ENCODE measurements around the gene CAMK2B.

DNA sequence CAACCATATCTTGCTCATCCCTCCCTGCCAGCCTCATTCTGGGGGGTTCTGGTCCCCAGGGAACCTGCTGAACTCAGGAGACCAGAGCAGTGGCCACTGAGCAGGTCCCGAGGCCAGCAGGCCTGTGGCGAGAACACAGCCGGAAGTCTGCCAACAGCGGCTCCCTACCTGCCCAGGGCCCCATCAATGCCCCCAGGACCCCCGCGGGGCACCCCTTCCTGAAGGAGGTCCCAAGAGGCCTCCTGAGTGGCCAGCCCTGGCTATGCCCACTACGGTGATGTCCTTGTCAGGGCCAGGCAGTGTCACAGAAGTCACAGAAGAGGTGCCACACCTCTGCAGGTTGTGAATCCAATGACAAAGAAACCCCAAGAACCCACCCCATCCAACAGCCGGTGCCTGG, 58.9 kb downstream of the CAMK2B start:
- TF ChIP-seq POLR2A (IDR thresholded peaks at IDR 0.05; ENCODE audit: low read length) = no peak
- no peak for TF ChIP-seq GATA1 (IDR thresholded peaks at IDR 0.05; ENCODE audit: low read depth, low read length)

All from erythroblast (primary cell).